Activated CD4-positive, alpha-beta memory T cell treated with anti-CD3 and anti-CD28 coated beads, Interleukin-2, amount 10 ng/mL, durations not matched to agents 7 days and 5 days (primary cell): ENCODE data around the gene E2F4. TPM values are rescaled to one million over a fixed set of nuclear protein-coding genes. Genes with fewer than 3 reads are reported as not detected.

ENCODE experiments used
- CTCF ChIA-PET: fragments of 350-600 bp; sonication (Branson Sonifier 250); formaldehyde crosslinking; loops from one replicate; lab custom pipeline; 2021; ENCODE audit warnings: antibody characterized with exemption, inconsistent platforms; lab: Charles Lee
- POLR2A ChIA-PET: fragments of 350-600 bp; sonication (Branson Sonifier 250); formaldehyde crosslinking; loops from one replicate; lab custom pipeline; 2021; ENCODE audit warnings: antibody characterized with exemption; lab: Charles Lee
- DNase-seq: peaks from one replicate; pipeline ENCODE4 v3.0.0-alpha.2; 2020
- H3K27ac Mint-ChIP-seq: one replicate; pipeline ENCODE4 v1.8.0; 2021; ENCODE audit warnings: mild to moderate bottlenecking, mixed read lengths
- H3K27me3 Mint-ChIP-seq: one replicate; pipeline ENCODE4 v1.8.0; 2021; ENCODE audit warnings: mixed read lengths
- H3K36me3 Mint-ChIP-seq: one replicate; pipeline ENCODE4 v1.8.0; 2021; ENCODE audit warnings: low read depth, mixed read lengths
- H3K4me1 Mint-ChIP-seq: one replicate; pipeline ENCODE4 v1.8.0; 2021; ENCODE audit warnings: mixed read lengths
- H3K4me3 Mint-ChIP-seq: one replicate; pipeline ENCODE4 v1.8.0; 2021; ENCODE audit warnings: mild to moderate bottlenecking, mixed read lengths
- H3K9me3 Mint-ChIP-seq: one replicate; pipeline ENCODE4 v1.8.0; 2021; ENCODE audit warnings: mixed read lengths
- total RNA-seq, 2 experiments: library from RNA; stranded (reverse); gene quantifications; one replicate each; pipeline ENCODE4 v1.2.3, GENCODE V29; 2021

E2F4 gene
- total RNA-seq, 2 experiments from 2014 or later = 127 to 131 TPM

DNA sequence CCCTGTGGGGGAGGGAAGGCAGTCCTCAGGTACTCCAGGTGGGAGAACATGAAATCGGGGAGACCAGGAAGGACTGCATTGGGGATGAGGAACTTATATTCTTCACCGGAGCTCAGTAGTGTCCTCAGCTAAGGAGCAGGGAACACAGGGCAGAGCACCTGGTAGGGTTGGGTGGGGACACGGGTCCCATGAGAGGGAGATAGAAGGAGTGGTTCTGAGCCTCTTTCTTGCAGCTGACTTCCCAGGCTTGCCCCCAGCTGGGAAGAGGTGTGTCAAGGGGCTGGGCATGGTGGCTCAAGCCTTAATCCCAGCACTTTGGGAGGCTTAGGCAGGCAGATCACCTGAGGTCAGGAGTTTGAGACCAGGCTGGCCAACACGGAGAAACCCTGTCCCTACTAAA lies 53.2 kb downstream of the E2F4 start:
- peaks cover 11% of the 10 kb centered on the region for H3K36me3 Mint-ChIP-seq
- H3K27me3 Mint-ChIP-seq = peaks cover 15% of the 10 kb centered on the region
- no peak for DNase-seq
- H3K27ac Mint-ChIP-seq = peak overlapping the region; percentile 98
- H3K4me1 Mint-ChIP-seq = peaks cover 68% of the 10 kb centered on the region
- peak overlapping the region; percentile 85 for H3K4me3 Mint-ChIP-seq
- no peaks in the 10 kb centered on the region for H3K9me3 Mint-ChIP-seq
- CTCF ChIA-PET = interaction anchor here (0.5 to 5.0 kb wide), 5 partner anchors 19 to 183 kb away, joined by 3 to 58 read pairs (median 3); partner anchors contain the start of genes MATCAP1 and TMEM208
- POLR2A ChIA-PET = interaction anchor here (0.6 to 15.4 kb wide), 12 partner anchors 10 to 217 kb away, joined by 3 to 187 read pairs (median 4); partner anchors contain the start of genes E2F4, FBXL8, MATCAP1 and PHAF1

GRCh38 chr16:67245674-67246080 lies 53.7 kb downstream of the E2F4 start:
- CTCF ChIA-PET = interaction anchor here (1.4 to 5.0 kb wide), 3 partner anchors 15 to 53 kb away, joined by 3 to 58 read pairs (median 5); partner anchors contain the start of genes E2F4 and TMEM208
- H3K4me1 Mint-ChIP-seq = peaks cover 66% of the 10 kb centered on the region
- peak overlapping the region; percentile 85 for H3K4me3 Mint-ChIP-seq
- peaks cover 11% of the 10 kb centered on the region for H3K36me3 Mint-ChIP-seq
- peak overlapping the region; percentile 98 for H3K27ac Mint-ChIP-seq
- POLR2A ChIA-PET = interaction anchor here (1.0 to 15.4 kb wide), 10 partner anchors 11 to 690 kb away, joined by 3 to 187 read pairs (median 4); partner anchors contain the start of genes E2F4, PSMB10 and TMEM208
- no peaks in the 10 kb centered on the region for H3K9me3 Mint-ChIP-seq
- no peak for DNase-seq
- peaks cover 17% of the 10 kb centered on the region for H3K27me3 Mint-ChIP-seq

GRCh38 chr16:67246081-67246755 lies 54.3 kb downstream of the E2F4 start:
- peaks cover 17% of the 10 kb centered on the region for H3K27me3 Mint-ChIP-seq
- ChIA-PET POLR2A (interaction anchor here (0.7 to 15.4 kb wide), 11 partner anchors 11 to 690 kb away, joined by 3 to 187 read pairs (median 3); partner anchors contain the start of genes E2F4, PSMB10 and TMEM208), CTCF (interaction anchor here (0.6 to 5.0 kb wide), 5 partner anchors 14 to 618 kb away, joined by 3 to 58 read pairs (median 5); partner anchors contain the start of genes E2F4, PLEKHG4 and TMEM208)
- no peaks in the 10 kb centered on the region for H3K9me3 Mint-ChIP-seq
- H3K4me3 Mint-ChIP-seq = peak overlapping the region; percentile 85
- DNase-seq = peak; percentile 61
- peaks cover 63% of the 10 kb centered on the region for H3K4me1 Mint-ChIP-seq
- peak overlapping the region; percentile 86 for H3K27ac Mint-ChIP-seq
- H3K36me3 Mint-ChIP-seq = peaks cover 10% of the 10 kb centered on the region

- POLR2A ChIA-PET = interaction anchor here (0.7 to 15.4 kb wide), 12 partner anchors 11 to 689 kb away, joined by 3 to 187 read pairs (median 4); partner anchors contain the start of genes ATP6V0D1, E2F4, PSMB10 and TMEM208
- peaks cover 6% of the 10 kb centered on the region for H3K36me3 Mint-ChIP-seq
- peak overlapping the region; percentile 86 for H3K27ac Mint-ChIP-seq
- peaks cover 58% of the 10 kb centered on the region for H3K4me1 Mint-ChIP-seq
- CTCF ChIA-PET = interaction anchor here (0.6 to 5.0 kb wide), 11 partner anchors 10 to 617 kb away, joined by 3 to 58 read pairs (median 3); partner anchors contain the start of genes E2F4, PLEKHG4 and TMEM208
- peaks cover 17% of the 10 kb centered on the region for H3K27me3 Mint-ChIP-seq
- peak overlapping the region; percentile 85 for H3K4me3 Mint-ChIP-seq
- no peak for DNase-seq
- no peaks in the 10 kb centered on the region for H3K9me3 Mint-ChIP-seq
These were observed 54.8 kb downstream of the E2F4 start for GRCh38 chr16:67246756-67247191.

GRCh38 chr16:67247192-67248072 lies 55.5 kb downstream of the E2F4 start, which contains the start of gene FHOD1:
FHOD1 (minus strand) TSS chr16:67247481; CDS start chr16:67247410, 71 bp downstream.
- peak; percentile 99 for DNase-seq
- ChIA-PET CTCF (interaction anchor here (0.7 to 5.0 kb wide), 17 partner anchors 8 to 269 kb away, joined by 3 to 58 read pairs (median 4); partner anchors contain the start of genes ATP6V0D1, E2F4, PLEKHG4 and TMEM208), POLR2A (interaction anchor here (0.6 to 15.4 kb wide), 16 partner anchors 13 to 668 kb away, joined by 3 to 187 read pairs (median 5); partner anchors contain the start of genes ATP6V0D1, CIAO2B, CTCF and MATCAP1)
- Mint-ChIP-seq H3K36me3 (peaks cover 6% of the 10 kb centered on the region), H3K27ac (peak within 1 kb of the TSS; percentile 86), H3K9me3 (no peaks in the 10 kb centered on the region), H3K4me3 (peak within 1 kb of the TSS; percentile 85), H3K4me1 (peaks cover 51% of the 10 kb centered on the region), H3K27me3 (peaks cover 17% of the 10 kb centered on the region)

DNA sequence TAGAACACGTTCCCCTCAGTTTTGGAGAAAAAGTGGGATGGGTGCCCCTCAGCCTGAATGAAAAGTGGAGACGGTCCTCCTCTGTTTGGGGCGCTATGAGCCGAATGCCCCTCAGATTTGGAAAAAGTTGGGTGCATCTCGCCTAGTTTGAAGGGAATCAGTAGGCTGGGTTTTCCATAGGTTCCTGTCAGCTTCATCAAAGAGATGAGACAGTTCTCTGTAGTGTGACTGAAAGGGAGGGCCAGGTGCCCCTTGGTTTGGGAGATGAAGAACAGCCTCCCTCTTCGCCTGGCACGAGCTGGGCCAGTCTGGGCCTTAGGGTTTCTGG lies 56.1 kb downstream of the E2F4 start:
- Mint-ChIP-seq H3K4me1 (peaks cover 49% of the 10 kb centered on the region), H3K27ac (peak overlapping the region; percentile 86), H3K4me3 (peak overlapping the region; percentile 85), H3K36me3 (peaks cover 6% of the 10 kb centered on the region), H3K27me3 (peaks cover 17% of the 10 kb centered on the region), H3K9me3 (no peaks in the 10 kb centered on the region)
- POLR2A ChIA-PET = interaction anchor here (0.6 to 15.4 kb wide), 13 partner anchors 13 to 667 kb away, joined by 3 to 187 read pairs (median 6); partner anchors contain the start of genes ATP6V0D1, CIAO2B, CTCF and MATCAP1
- no peak for DNase-seq
- CTCF ChIA-PET = interaction anchor here (0.7 to 5.0 kb wide), 17 partner anchors 9 to 270 kb away, joined by 3 to 58 read pairs (median 4); partner anchors contain the start of genes ATP6V0D1, PLEKHG4 and TMEM208

Other genes starting within 250 kb of the E2F4 start
- gene CES3, start 230.9 kb upstream of the E2F4 start, total RNA-seq = 1 to 10 TPM; 6.1 to 6.3 TPM
- gene CES4A, start 203.6 kb upstream of the E2F4 start, total RNA-seq = 10 to 100 TPM; 37.8 to 39.3 TPM
- 100 to 1,000 TPM; 236 to 238 TPM for gene CBFB, start 163.0 kb upstream of the E2F4 start, total RNA-seq
- 10 to 100 TPM; 12.4 to 13.3 TPM for gene PHAF1, start 82.2 kb upstream of the E2F4 start, total RNA-seq
- gene B3GNT9, start 41.2 kb upstream of the E2F4 start, total RNA-seq = 10 to 100 TPM; 14.6 to 16.2 TPM
- gene TRADD, start 32.2 kb upstream of the E2F4 start, total RNA-seq = 10 to 100 TPM; 96.9 to 97.3 TPM
- 10 to 100 TPM; 52.3 to 54.4 TPM for gene FBXL8, start 32.2 kb upstream of the E2F4 start, total RNA-seq
- 100 to 1,000 TPM; 107 to 110 TPM for gene HSF4, start 27.4 kb upstream of the E2F4 start, total RNA-seq
- gene NOL3, start 21.6 kb upstream of the E2F4 start, total RNA-seq = 10 to 100 TPM; 35.6 to 36.7 TPM
- gene MATCAP1, start 8.2 kb upstream of the E2F4 start, total RNA-seq = 10 to 100 TPM; 63.9 to 70.9 TPM
- gene EXOC3L1, start 2.0 kb upstream of the E2F4 start, total RNA-seq = not detected
- 1 to 10 TPM; 7.3 to 8.3 TPM for gene ELMO3, start 7.0 kb downstream of the E2F4 start, total RNA-seq
- gene TMEM208, start 35.0 kb downstream of the E2F4 start, total RNA-seq = 10 to 100 TPM; 39.6 to 39.7 TPM
- gene FHOD1, start 55.3 kb downstream of the E2F4 start, total RNA-seq = 10 to 100 TPM; 94.8 to 99.1 TPM
- gene SLC9A5, start 56.8 kb downstream of the E2F4 start, total RNA-seq = 1 to 10 TPM; 2.2 to 2.8 TPM
- gene PLEKHG4, start 87.4 kb downstream of the E2F4 start, total RNA-seq = 10 to 100 TPM in 1 of 2 experiments, 1 to 10 TPM in 1; 9.2 to 10.9 TPM
- under 1 TPM; 0.20 to 0.48 TPM for gene KCTD19, start 134.6 kb downstream of the E2F4 start, total RNA-seq
- not detected for gene LRRC36, start 134.7 kb downstream of the E2F4 start, total RNA-seq
- not detected for gene TPPP3, start 201.3 kb downstream of the E2F4 start, total RNA-seq
- gene ZDHHC1, start 224.3 kb downstream of the E2F4 start, total RNA-seq = under 1 TPM; 0.23 to 0.45 TPM
- not detected for gene HSD11B2, start 239.0 kb downstream of the E2F4 start, total RNA-seq